ENCODE measurements around the gene FLOT1. TPM values are rescaled to one million over a fixed set of nuclear protein-coding genes. Genes with fewer than 3 reads are reported as not detected.
"Not testable (repeated sequence)": the region's sequence is repeated elsewhere in the genome, so short reads cannot be mapped to it uniquely, and the experiment has no call there.

FLOT1 gene
- total RNA-seq, 2 donors from 2014 or later = 25.6 to 39.0 TPM

GRCh38 chr6:30730601-30731435 is 11.7 kb downstream of the FLOT1 start:
- no peaks in the 10 kb centered on the region for H3K36me3 Mint-ChIP-seq (ENCODE audit: low read depth)
- H3K9me3 ChIP-seq (ENCODE audit: control insufficient read depth, low read length, poor library complexity, severe bottlenecking) = no peaks in the 10 kb centered on the region
- H3K4me1 Mint-ChIP-seq = peaks cover 24% of the 10 kb centered on the region
- H3K4me3 Mint-ChIP-seq = peak overlapping the region; percentile 60
- no peaks in the 10 kb centered on the region for H3K27me3 Mint-ChIP-seq
- H3K27ac Mint-ChIP-seq = no peak overlapping the region
- ATAC-seq = peak; percentile 98
- peak; percentile 72 to 77 (median 76) for DNase-seq

- H3K9me3 ChIP-seq (ENCODE audit: control insufficient read depth, low read length, poor library complexity, severe bottlenecking) = no peaks in the 10 kb centered on the region
- H3K4me1 Mint-ChIP-seq = peaks cover 38% of the 10 kb centered on the region
Measured at GRCh38 chr6:30727920-30728553, 14.4 kb downstream of the FLOT1 start.

GRCh38 chr6:30726506-30727413 is 15.7 kb downstream of the FLOT1 start:
- no peak for ATAC-seq
- Mint-ChIP-seq H3K4me3 (no peak overlapping the region), H3K4me1 (peaks cover 47% of the 10 kb centered on the region), H3K27me3 (no peaks in the 10 kb centered on the region), H3K27ac (peak overlapping the region; percentile 27), H3K36me3 (ENCODE audit: low read depth) (peaks cover 8% of the 10 kb centered on the region)
- DNase-seq = no peak
- no peaks in the 10 kb centered on the region for H3K9me3 ChIP-seq (ENCODE audit: control insufficient read depth, low read length, poor library complexity, severe bottlenecking)

More at GRCh38 chr6:30727920-30728553, 14.4 kb downstream of the FLOT1 start:
- Mint-ChIP-seq H3K27ac (no peak overlapping the region), H3K27me3 (no peaks in the 10 kb centered on the region), H3K4me3 (no peak overlapping the region), H3K36me3 (ENCODE audit: low read depth) (peaks cover 5% of the 10 kb centered on the region)
- ATAC-seq = no peak
- no peak for DNase-seq

DNA sequence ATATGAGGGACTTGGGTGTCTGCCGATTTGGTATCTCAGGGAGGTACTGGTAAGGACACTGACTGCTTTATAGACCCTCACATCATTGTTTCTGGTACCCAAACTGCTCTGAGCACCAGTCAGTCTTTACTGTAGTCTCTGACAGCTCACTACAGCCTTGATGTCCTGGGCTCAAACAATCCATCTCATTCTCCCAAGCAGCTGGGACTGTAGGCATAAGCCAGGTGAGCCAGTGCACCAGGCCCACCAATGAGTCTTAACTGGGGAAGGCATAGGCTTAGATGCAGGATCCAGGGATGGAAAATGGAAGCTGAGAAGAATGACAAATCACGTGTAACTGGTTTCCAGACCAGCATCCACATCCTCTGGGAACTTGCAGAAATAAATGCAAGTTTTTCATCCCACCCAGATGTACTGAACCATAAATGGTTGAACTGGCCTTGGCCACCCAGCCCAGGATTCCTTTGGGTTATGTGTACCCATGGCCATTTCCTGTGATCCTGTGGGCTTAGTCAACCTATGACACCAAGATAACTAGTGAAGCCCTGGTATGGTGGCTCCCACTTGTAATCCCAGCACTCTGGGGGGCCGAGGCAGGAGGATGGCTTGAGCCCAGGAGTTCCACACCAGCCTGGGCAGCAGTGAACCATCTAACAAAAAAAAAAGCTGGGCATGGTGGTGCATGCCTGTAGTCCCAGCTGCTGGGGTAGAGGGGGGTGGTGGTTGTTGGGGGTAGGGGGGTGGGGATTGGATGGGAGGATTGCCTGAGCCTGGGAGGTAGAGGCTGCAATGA is 16.6 kb downstream of the FLOT1 start:
- DNase-seq (no peak), ATAC-seq (no peak)
- H3K9me3 ChIP-seq (ENCODE audit: control insufficient read depth, low read length, poor library complexity, severe bottlenecking) = no peaks in the 10 kb centered on the region
- no peak overlapping the region for H3K4me3 Mint-ChIP-seq
- H3K27me3 Mint-ChIP-seq = no peaks in the 10 kb centered on the region
- peaks cover 8% of the 10 kb centered on the region for H3K36me3 Mint-ChIP-seq (ENCODE audit: low read depth)
- H3K27ac Mint-ChIP-seq = no peak overlapping the region
- peaks cover 49% of the 10 kb centered on the region for H3K4me1 Mint-ChIP-seq

DNA sequence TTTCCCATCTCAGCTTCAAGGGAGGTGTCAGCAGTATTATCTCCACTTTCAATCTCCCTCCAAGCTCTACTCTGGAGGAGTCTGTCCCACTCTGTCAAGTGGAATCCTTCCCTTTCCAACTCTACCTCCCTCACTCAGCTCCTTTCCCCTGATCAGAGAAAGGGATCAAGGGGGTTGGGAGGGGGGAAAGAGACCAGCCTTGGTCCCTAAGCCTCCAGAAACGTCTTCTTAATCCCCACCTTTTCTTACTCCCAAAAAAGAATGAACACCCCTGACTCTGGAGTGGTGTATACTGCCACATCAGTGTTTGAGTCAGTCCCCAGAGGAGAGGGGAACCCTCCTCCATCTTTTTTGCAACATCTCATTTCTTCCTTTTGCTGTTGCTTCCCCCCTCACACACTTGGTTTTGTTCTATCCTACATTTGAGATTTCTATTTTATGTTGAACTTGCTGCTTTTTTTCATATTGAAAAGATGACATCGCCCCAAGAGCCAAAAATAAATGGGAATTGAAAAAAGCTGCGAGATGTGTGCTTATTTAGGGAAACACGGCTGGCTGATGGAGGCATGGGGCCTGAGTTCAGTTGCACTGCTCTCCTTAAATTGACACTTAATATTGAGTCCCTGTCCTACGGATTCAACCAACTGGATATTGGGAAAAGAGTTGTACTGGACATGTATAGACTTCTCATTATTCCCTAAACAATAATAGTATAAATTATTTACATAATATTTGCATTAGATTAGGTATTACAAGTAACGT is 17.4 kb downstream of the FLOT1 start:
- no peak for ATAC-seq
- no peaks in the 10 kb centered on the region for H3K27me3 Mint-ChIP-seq
- peak overlapping the region; percentile 94 for H3K27ac Mint-ChIP-seq
- peaks cover 42% of the 10 kb centered on the region for H3K4me1 Mint-ChIP-seq
- no peaks in the 10 kb centered on the region for H3K9me3 ChIP-seq (ENCODE audit: control insufficient read depth, low read length, poor library complexity, severe bottlenecking)
- DNase-seq = no peak
- H3K36me3 Mint-ChIP-seq (ENCODE audit: low read depth) = peaks cover 9% of the 10 kb centered on the region
- H3K4me3 Mint-ChIP-seq = no peak overlapping the region

DNA sequence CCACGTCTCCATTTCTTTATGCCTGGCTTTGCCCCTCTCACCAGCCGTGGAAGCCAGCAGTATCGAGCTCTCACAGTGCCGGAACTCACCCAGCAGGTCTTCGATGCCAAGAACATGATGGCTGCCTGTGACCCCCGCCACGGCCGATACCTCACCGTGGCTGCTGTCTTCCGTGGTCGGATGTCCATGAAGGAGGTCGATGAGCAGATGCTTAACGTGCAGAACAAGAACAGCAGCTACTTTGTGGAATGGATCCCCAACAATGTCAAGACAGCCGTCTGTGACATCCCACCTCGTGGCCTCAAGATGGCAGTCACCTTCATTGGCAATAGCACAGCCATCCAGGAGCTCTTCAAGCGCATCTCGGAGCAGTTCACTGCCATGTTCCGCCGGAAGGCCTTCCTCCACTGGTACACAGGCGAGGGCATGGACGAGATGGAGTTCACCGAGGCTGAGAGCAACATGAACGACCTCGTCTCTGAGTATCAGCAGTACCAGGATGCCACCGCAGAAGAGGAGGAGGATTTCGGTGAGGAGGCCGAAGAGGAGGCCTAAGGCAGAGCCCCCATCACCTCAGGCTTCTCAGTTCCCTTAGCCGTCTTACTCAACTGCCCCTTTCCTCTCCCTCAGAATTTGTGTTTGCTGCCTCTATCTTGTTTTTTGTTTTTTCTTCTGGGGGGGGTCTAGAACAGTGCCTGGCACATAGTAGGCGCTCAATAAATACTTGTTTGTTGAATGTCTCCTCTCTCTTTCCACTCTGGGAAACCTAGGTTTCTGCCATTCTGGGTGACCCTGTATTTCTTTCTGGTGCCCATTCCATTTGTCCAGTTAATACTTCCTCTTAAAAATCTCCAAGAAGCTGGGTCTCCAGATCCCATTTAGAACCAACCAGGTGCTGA is 18.4 kb downstream of the FLOT1 start:
- H3K9me3 ChIP-seq (ENCODE audit: control insufficient read depth, low read length, poor library complexity, severe bottlenecking); H3K36me3 Mint-ChIP-seq (ENCODE audit: low read depth); DNase-seq; ATAC-seq; H3K27me3 Mint-ChIP-seq: not testable (repeated sequence)
- Mint-ChIP-seq H3K4me1 (peaks cover 50% of the 10 kb centered on the region), H3K4me3 (peak overlapping the region; percentile 19), H3K27ac (peak overlapping the region; percentile 94)

GRCh38 chr6:30723159-30723842 is 19.2 kb downstream of the FLOT1 start:
- DNase-seq; H3K36me3 Mint-ChIP-seq (ENCODE audit: low read depth); H3K27me3 Mint-ChIP-seq; H3K9me3 ChIP-seq (ENCODE audit: control insufficient read depth, low read length, poor library complexity, severe bottlenecking); ATAC-seq: not testable (repeated sequence)
- H3K27ac Mint-ChIP-seq = peak overlapping the region; percentile 94
- peak overlapping the region; percentile 96 for H3K4me3 Mint-ChIP-seq
- peaks cover 50% of the 10 kb centered on the region for H3K4me1 Mint-ChIP-seq

DNA sequence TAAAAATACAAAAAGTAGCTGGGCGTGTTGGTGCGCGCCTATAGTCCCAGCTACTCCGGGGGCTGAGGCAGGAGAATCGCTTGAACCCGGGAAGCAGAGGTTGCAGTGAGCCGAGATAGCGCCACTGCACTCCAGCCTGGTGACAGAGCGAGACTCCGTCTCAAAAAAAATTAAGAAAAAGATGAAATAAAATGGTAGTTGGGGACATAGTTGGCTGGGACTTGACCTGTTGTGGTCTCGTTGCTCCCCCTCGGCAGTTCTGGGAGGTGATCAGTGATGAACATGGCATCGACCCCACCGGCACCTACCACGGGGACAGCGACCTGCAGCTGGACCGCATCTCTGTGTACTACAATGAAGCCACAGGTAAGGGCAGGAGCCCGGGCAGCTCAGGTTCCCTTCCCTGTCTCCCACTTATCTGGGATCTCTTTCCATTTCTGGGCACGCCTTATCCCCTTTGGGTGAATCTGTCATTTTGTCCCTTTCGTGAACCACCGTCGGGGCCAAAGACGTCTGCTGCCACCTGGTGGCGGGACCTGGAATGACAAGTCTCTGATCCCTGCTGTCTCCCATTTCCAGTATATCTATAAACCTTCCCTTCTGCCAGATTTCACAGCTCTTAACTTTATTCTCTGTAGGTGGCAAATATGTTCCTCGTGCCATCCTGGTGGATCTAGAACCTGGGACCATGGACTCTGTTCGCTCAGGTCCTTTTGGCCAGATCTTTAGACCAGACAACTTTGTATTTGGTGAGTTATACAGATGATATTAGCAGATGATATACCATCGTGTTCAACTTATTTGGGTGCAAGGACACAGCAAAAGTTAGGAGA is 20.0 kb downstream of the FLOT1 start:
- Mint-ChIP-seq H3K4me3 (peak overlapping the region; percentile 96), H3K36me3 (ENCODE audit: low read depth) (peaks cover 9% of the 10 kb centered on the region), H3K4me1 (peaks cover 49% of the 10 kb centered on the region), H3K27ac (peak overlapping the region; percentile 94), H3K27me3 (no peaks in the 10 kb centered on the region)
- peak; percentile 70 to 84 (median 74) for DNase-seq
- H3K9me3 ChIP-seq (ENCODE audit: control insufficient read depth, low read length, poor library complexity, severe bottlenecking) = no peaks in the 10 kb centered on the region
- no peak for ATAC-seq

- not testable (repeated sequence) for DNase-seq; H3K9me3 ChIP-seq (ENCODE audit: control insufficient read depth, low read length, poor library complexity, severe bottlenecking); H3K36me3 Mint-ChIP-seq (ENCODE audit: low read depth); ATAC-seq; H3K27me3 Mint-ChIP-seq
- peak overlapping the region; percentile 94 for H3K27ac Mint-ChIP-seq
- peak overlapping the region; percentile 96 for H3K4me3 Mint-ChIP-seq
- peaks cover 52% of the 10 kb centered on the region for H3K4me1 Mint-ChIP-seq
Measured at GRCh38 chr6:30722025-30722279, 20.5 kb downstream of the FLOT1 start.

DNA sequence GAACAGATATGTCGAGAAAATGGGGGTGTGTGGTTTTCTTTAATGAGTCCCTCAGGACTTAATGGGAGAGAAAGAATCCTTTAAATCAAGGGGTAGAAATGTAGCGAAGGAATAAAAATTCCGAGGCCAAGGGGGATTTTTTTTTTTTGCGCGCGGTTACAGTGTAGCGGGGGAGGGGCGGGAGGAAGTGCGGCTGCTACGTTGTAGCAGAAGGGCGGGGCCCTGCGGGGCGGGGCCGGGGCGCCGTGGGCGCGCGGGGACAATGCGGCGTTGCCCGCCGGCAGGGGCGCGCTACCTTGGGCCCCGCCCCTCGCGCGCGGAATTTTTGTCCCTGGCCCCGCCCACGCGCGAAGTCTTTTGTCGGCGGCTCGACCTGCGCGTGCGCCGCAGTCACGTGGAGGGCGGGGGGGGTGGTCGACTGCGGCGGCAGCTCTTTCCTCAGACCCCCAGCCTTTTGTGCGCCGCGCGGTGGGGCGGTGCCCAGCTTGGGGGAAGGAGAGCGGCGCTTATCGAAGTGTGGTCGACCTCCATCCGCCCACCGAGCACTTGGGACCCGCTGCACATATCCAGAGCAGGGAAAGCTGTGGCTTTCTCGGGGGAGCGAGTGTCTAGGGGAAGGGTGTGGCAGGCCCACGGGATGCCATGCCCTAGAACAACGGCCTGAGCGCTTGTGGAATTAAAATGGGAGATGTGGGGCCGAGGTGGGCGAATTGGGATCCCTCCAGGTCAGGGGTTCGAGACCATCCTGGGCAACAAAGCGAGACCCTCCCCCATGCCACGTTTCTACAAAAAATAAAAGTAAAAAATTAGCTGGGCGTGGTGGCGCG is 21.1 kb downstream of the FLOT1 start:
- ATAC-seq = peak; percentile 47
- Mint-ChIP-seq H3K27ac (peak overlapping the region; percentile 94), H3K27me3 (no peaks in the 10 kb centered on the region), H3K4me3 (peak overlapping the region; percentile 96), H3K36me3 (ENCODE audit: low read depth) (peaks cover 9% of the 10 kb centered on the region), H3K4me1 (peaks cover 54% of the 10 kb centered on the region)
- peak; percentile 95 to 98 (median 96) for DNase-seq
- no peaks in the 10 kb centered on the region for H3K9me3 ChIP-seq (ENCODE audit: control insufficient read depth, low read length, poor library complexity, severe bottlenecking)
